Endothelial cell of coronary artery (primary cell): ENCODE data around the gene SLC38A5. TPM values are rescaled to one million over a fixed set of nuclear protein-coding genes. Genes with fewer than 3 reads are reported as not detected.

ENCODE experiments used
- total RNA-seq: library from RNA; depleted of rRNA; stranded (reverse); fragments of >200 nt; gene quantifications from 2 replicates; pipeline ENCODE4 v1.2.3, GENCODE V29; 2014

The SLC38A5 gene
- 63.0 and 69.0 TPM in 2 replicates for total RNA-seq

GRCh38 chrX:48470110-48470832 lies at the start of gene SLC38A5:
SLC38A5 (minus strand) TSS chrX:48470260; CDS start chrX:48467924, 2,336 bp downstream.

GRCh38 chrX:48508400-48509244 lies 38.6 kb upstream of the SLC38A5 start, which contains the start of gene PORCN:
PORCN (plus strand) TSS chrX:48508992; CDS start chrX:48509821, 829 bp downstream.

GRCh38 chrX:48475774-48476577 lies 5.9 kb upstream of the SLC38A5 start, which contains the start of gene FTSJ1:
FTSJ1 (plus strand) TSS chrX:48476199; CDS start chrX:48478048, 1,849 bp downstream.

GRCh38 chrX:48411860-48412259 lies 58.2 kb downstream of the SLC38A5 start, which contains the start of gene SSX4B:
SSX4B (minus strand) TSS chrX:48411960; CDS start chrX:48411372, 588 bp downstream.

Other genes starting within 250 kb of the SLC38A5 start
- not detected in 2 replicates for gene SSX1, start 214.9 kb downstream of the SLC38A5 start, total RNA-seq
- not detected in 2 replicates for gene SSX3, start 113.6 kb downstream of the SLC38A5 start, total RNA-seq
- gene SSX4, start 86.7 kb downstream of the SLC38A5 start, total RNA-seq: not detected in 2 replicates
- gene SSX4B, start 58.3 kb downstream of the SLC38A5 start, total RNA-seq: not detected in 2 replicates
- gene FTSJ1, start 5.9 kb upstream of the SLC38A5 start, total RNA-seq: 42.6 and 53.7 TPM in 2 replicates
- 7.3 and 15.1 TPM in 2 replicates for gene PORCN, start 38.7 kb upstream of the SLC38A5 start, total RNA-seq
- 39.9 and 86.6 TPM in 2 replicates for gene EBP, start 51.5 kb upstream of the SLC38A5 start, total RNA-seq
- 6.2 and 6.7 TPM in 2 replicates for gene TBC1D25, start 69.5 kb upstream of the SLC38A5 start, total RNA-seq
- gene RBM3, start 104.2 kb upstream of the SLC38A5 start, total RNA-seq: 119 and 458 TPM in 2 replicates
- gene WDR13, start 127.2 kb upstream of the SLC38A5 start, total RNA-seq: 158 and 184 TPM in 2 replicates
- gene WAS, start 213.5 kb upstream of the SLC38A5 start, total RNA-seq: 0.09 and 0.18 TPM in 2 replicates
- gene SUV39H1, start 226.5 kb upstream of the SLC38A5 start, total RNA-seq: 2.9 and 5.8 TPM in 2 replicates